ENCODE data around the gene CAMK2G.

DNA sequence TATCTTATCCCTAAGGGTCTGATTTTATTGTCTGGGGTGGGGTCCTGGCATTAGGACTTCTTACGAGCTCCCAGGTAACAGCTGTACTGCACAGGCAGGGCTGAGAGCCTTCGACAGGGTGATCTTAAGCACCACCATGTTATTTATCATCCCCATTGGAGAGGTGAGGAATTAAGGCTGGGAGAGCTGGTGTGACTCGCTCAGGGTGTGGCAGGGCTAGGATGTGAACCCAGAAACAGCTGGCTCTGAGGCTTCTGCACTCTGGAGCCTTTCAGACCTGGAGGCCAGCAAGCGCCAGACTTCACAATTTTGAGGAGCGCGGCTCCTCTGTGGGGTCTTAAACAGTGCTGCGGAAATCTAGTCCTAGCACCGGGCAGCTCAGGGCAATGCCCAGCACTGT, 35.5 kb downstream of the CAMK2G start:
- TF ChIP-seq, protein P1, sequence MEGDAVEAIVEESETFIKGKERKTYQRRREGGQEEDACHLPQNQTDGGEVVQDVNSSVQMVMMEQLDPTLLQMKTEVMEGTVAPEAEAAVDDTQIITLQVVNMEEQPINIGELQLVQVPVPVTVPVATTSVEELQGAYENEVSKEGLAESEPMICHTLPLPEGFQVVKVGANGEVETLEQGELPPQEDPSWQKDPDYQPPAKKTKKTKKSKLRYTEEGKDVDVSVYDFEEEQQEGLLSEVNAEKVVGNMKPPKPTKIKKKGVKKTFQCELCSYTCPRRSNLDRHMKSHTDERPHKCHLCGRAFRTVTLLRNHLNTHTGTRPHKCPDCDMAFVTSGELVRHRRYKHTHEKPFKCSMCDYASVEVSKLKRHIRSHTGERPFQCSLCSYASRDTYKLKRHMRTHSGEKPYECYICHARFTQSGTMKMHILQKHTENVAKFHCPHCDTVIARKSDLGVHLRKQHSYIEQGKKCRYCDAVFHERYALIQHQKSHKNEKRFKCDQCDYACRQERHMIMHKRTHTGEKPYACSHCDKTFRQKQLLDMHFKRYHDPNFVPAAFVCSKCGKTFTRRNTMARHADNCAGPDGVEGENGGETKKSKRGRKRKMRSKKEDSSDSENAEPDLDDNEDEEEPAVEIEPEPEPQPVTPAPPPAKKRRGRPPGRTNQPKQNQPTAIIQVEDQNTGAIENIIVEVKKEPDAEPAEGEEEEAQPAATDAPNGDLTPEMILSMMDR (conservative IDR thresholded peaks at IDR 0.05), result no peak
- TF ChIP-seq EZH2 (IDR thresholded peaks at IDR 0.05; ENCODE audit: low read depth), result no peak
